GM19438 (cell line): Measurements from ENCODE around the gene REEP2.
"Not testable (repeated sequence)": the region's sequence is repeated elsewhere in the genome, so short reads cannot be mapped to it uniquely, and the experiment has no call there.

Source experiments
- ATAC-seq: cut with Tn5 transposase; IDR thresholded peaks from one replicate; pipeline ENCODE4 v1.9.1; 2021; ENCODE audit warnings: low read depth; ENCODE audit not compliant: unreplicated experiment

The REEP2 gene

GRCh38 chr5:138465261-138466124 lies 26.6 kb downstream of the REEP2 start, which contains the start of gene EGR1:
TSS of gene EGR1 (plus strand) at chr5:138465479. CDS start at chr5:138465762, 283 bp downstream.
- ATAC-seq: peak; percentile 62

DNA sequence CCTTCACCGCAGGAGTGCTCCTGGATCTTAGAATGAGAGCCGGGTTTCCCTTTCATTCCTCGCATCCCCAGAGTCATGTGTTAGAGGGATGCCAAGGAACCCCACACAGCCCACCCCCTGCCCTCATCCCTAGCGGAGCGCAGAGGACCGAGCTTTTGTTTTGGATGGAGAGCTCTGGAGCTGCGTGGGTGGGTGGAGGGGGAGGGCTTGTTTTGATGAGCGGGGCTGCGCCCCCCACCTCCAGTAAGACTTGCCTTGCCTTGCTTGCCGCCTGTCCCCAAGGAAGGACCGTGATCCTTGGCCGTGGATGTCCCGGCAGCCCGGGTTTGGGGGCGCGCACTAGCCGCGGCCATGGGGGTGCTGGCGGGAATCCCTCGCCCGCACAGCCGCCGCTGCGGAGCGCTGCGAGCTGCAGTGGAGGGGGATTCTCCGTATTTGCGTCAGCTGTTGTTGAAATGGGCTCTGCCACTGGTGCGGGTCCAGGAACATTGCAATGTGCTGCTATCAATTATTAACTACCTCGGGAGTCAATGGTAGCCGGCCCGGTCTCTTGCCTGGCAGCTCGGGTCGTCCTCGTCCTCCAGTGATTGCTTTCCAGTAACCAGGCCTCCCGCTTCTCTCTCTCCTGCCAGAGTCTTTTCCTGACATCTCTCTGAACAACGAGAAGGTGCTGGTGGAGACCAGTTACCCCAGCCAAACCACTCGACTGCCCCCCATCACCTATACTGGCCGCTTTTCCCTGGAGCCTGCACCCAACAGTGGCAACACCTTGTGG lies 27.5 kb downstream of the REEP2 start:
- ATAC-seq: no peak

DNA sequence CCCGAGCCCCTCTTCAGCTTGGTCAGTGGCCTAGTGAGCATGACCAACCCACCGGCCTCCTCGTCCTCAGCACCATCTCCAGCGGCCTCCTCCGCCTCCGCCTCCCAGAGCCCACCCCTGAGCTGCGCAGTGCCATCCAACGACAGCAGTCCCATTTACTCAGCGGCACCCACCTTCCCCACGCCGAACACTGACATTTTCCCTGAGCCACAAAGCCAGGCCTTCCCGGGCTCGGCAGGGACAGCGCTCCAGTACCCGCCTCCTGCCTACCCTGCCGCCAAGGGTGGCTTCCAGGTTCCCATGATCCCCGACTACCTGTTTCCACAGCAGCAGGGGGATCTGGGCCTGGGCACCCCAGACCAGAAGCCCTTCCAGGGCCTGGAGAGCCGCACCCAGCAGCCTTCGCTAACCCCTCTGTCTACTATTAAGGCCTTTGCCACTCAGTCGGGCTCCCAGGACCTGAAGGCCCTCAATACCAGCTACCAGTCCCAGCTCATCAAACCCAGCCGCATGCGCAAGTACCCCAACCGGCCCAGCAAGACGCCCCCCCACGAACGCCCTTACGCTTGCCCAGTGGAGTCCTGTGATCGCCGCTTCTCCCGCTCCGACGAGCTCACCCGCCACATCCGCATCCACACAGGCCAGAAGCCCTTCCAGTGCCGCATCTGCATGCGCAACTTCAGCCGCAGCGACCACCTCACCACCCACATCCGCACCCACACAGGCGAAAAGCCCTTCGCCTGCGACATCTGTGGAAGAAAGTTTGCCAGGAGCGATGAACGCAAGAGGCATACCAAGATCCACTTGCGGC lies 28.2 kb downstream of the REEP2 start:
- no peak for ATAC-seq

DNA sequence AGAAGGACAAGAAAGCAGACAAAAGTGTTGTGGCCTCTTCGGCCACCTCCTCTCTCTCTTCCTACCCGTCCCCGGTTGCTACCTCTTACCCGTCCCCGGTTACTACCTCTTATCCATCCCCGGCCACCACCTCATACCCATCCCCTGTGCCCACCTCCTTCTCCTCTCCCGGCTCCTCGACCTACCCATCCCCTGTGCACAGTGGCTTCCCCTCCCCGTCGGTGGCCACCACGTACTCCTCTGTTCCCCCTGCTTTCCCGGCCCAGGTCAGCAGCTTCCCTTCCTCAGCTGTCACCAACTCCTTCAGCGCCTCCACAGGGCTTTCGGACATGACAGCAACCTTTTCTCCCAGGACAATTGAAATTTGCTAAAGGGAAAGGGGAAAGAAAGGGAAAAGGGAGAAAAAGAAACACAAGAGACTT lies 28.9 kb downstream of the REEP2 start:
- no peak for ATAC-seq

DNA sequence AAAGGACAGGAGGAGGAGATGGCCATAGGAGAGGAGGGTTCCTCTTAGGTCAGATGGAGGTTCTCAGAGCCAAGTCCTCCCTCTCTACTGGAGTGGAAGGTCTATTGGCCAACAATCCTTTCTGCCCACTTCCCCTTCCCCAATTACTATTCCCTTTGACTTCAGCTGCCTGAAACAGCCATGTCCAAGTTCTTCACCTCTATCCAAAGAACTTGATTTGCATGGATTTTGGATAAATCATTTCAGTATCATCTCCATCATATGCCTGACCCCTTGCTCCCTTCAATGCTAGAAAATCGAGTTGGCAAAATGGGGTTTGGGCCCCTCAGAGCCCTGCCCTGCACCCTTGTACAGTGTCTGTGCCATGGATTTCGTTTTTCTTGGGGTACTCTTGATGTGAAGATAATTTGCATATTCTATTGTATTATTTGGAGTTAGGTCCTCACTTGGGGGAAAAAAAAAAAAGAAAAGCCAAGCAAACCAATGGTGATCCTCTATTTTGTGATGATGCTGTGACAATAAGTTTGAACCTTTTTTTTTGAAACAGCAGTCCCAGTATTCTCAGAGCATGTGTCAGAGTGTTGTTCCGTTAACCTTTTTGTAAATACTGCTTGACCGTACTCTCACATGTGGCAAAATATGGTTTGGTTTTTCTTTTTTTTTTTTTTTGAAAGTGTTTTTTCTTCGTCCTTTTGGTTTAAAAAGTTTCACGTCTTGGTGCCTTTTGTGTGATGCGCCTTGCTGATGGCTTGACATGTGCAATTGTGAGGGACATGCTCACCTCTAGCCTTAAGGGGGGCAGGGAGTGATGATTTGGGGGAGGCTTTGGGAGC lies 29.5 kb downstream of the REEP2 start:
- no peak for ATAC-seq

DNA sequence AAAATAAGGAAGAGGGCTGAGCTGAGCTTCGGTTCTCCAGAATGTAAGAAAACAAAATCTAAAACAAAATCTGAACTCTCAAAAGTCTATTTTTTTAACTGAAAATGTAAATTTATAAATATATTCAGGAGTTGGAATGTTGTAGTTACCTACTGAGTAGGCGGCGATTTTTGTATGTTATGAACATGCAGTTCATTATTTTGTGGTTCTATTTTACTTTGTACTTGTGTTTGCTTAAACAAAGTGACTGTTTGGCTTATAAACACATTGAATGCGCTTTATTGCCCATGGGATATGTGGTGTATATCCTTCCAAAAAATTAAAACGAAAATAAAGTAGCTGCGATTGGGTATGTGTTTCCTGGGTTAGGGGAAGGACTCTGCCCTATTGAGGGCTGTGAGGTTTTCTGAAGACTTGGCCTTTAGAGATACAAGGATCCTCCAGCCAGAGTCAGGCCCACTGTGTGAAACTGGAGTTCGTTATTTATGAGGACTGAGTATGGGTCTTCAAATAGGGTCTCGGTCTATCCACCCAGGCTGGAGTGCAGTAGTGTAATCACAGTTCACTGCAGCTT lies 30.2 kb downstream of the REEP2 start:
- no peak for ATAC-seq

- ATAC-seq: no peak
Observed at GRCh38 chr5:138469540-138470321, 30.9 kb downstream of the REEP2 start.

- no peak for ATAC-seq
Observed at GRCh38 chr5:138470322-138471051, 31.6 kb downstream of the REEP2 start.

GRCh38 chr5:138471052-138471361 lies 32.1 kb downstream of the REEP2 start:
- no peak for ATAC-seq

GRCh38 chr5:138472353-138472752 lies 33.5 kb downstream of the REEP2 start:
- ATAC-seq: no peak

DNA sequence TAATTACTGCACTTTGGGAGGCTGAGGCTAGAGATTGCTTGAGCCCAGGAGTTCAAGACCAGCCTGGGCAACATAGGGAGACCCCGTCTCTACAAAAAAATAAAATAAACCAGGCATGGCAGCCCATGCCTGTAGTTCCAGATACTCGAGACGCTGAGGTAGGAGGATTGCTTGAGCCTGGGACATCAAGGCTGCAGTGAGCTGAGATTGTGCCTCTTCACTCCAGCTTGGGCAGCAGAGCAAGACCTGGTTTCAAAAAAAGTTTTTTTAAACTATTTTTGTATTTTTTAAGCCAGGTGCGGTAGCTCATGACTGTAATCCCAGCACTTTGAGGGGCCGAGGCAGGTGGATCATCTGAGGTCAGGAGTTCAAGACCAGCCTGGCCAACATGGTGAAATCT lies 34.3 kb downstream of the REEP2 start:
- ATAC-seq: not testable (repeated sequence)

DNA sequence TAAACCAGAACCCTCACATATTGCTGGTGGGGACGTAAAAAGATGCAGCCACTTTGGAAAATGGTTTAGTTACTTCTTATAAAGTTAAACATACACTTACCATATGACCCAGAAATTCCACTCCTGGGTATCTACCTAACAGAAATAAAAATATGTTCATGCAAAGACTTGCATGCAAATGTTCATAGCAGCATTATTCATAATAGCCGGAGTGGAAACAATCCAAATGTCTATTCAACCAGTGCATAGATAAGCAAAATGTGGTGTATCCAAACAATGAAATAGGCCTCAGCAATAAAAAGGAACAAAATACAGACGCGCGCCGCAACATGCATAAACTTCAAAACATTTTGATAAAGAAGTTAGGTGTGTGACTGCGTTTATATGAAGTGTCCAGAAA lies 38.1 kb downstream of the REEP2 start:
- no peak for ATAC-seq

- no peak for ATAC-seq
Observed at GRCh38 chr5:138482638-138483037, 43.8 kb downstream of the REEP2 start.

GRCh38 chr5:138488481-138488945 lies 49.7 kb downstream of the REEP2 start:
- no peak for ATAC-seq

DNA sequence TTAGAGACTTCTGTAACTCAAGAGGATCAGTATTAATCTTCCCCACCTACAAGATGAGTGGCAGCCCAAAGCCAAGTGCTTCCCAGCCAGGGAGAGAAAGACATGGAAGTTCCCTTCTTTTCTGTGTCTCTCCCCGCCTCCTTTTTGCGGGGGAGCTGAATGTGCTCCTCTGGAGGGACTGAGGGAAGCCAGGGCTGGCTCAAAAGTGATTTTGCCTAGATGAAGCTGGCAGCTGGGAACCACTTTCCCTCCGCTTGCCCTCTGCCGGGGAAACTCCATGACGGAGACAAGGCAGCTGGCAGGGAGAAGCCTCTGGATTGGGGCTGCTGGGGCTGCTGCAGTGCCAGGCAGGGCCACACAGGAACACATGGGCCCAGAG lies 50.8 kb downstream of the REEP2 start:
- no peak for ATAC-seq

- no peak for ATAC-seq
Observed at GRCh38 chr5:138490648-138491283, 51.9 kb downstream of the REEP2 start.

- no peak for ATAC-seq
Observed at GRCh38 chr5:138491284-138491648, 52.4 kb downstream of the REEP2 start.
